DMS153 (cell line): ENCODE results near the gene TNRC18.

Source experiments
- DNase-seq: peaks from one replicate; lab custom pipeline; 2025; lab: John Stamatoyannopoulos, UW

Gene TNRC18

GRCh38 chr7:5428478-5429252 lies 5.0 kb upstream of the TNRC18 start:
- peak; percentile 68 for DNase-seq

DNA sequence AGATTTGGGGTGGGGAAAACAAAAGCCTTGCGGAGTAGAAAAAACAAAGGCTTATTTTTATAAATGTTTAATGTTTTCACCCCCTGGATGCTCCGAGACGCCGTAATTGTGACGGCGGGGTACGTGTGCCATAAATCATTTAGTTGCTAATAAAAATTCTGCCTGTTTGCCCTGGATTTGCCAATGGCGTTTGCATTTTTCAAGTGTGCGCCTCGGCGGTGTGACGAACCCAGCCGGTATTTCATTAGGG lies 2.5 kb upstream of the TNRC18 start:
- no peak for DNase-seq

DNA sequence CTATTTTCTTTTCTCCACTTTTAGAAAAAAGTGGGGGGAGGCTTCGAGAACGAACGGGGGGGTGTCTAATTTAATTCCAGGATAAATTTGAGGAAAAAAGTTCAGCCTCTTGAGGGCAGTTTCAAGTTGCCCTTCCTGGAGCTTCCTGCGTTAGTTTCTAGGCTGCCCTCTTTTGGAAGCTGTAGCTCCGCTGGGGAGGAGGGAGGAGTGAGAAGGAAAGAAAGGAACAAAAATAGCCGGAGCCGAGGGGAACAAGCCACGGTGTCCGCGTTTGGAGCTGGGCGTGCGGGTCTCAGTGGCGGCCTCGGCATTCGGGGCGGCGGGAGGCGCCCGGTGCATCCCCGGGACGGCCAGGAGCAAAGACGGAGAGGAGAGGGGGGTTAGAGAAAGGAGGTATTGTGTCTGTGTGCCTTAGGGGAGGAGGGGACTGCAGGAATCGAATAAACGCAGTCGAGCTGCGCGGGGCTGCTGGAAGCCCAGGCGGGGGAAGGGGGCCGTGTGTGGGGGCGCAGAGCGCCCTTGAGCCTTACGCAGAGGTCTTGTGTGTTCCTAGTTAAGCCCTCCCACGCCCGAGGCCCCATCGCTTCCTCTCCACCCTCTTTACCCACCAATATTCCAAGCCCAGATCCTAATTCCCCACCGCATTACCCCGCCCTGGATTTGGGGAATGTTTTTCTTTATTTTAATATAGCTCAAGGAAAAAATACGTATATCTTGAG lies 2.0 kb upstream of the TNRC18 start:
- peak; percentile 88 for DNase-seq

- DNase-seq = peak; percentile 39
Measured at GRCh38 chr7:5424749-5425506, 1.3 kb upstream of the TNRC18 start.

DNA sequence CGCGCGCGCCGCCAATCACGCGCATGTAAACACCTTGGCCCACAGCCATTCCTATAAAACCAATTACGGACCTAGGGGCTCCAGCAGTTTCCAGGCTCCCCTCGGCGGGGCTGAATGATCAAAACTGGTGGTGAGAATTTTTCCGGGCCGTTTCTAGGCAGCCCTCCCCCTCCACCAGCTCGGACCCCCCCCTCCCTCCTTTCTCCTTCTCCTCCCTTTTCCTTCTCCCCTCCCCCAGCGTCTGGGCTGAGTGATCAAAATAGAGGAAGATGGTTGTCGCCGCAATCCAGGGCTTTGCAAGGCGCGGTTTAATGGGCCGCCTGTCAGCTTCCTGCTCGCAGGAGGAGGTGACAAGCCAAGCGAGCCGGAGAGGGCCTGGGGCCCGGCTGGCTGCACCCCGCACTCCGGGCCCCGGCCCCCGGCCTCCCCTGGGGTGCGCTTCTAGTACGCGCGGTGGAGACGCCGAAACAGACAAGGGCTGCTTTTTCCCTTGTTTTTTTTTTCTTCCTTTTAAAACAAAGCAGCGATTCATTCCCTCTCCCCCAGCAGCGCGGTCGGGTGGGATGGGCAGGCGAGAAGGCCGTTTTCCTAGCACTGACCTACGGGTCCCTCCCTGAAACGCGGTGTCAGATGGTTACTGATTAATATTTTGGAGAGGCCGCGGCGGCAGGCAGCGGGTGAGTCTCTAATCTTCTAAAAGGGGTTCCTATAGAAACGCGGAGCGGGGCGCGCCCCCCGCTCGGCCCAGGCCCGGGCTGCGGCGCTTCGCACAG lies 528 bp upstream of the TNRC18 start:
- peak; percentile 97 for DNase-seq

DNA sequence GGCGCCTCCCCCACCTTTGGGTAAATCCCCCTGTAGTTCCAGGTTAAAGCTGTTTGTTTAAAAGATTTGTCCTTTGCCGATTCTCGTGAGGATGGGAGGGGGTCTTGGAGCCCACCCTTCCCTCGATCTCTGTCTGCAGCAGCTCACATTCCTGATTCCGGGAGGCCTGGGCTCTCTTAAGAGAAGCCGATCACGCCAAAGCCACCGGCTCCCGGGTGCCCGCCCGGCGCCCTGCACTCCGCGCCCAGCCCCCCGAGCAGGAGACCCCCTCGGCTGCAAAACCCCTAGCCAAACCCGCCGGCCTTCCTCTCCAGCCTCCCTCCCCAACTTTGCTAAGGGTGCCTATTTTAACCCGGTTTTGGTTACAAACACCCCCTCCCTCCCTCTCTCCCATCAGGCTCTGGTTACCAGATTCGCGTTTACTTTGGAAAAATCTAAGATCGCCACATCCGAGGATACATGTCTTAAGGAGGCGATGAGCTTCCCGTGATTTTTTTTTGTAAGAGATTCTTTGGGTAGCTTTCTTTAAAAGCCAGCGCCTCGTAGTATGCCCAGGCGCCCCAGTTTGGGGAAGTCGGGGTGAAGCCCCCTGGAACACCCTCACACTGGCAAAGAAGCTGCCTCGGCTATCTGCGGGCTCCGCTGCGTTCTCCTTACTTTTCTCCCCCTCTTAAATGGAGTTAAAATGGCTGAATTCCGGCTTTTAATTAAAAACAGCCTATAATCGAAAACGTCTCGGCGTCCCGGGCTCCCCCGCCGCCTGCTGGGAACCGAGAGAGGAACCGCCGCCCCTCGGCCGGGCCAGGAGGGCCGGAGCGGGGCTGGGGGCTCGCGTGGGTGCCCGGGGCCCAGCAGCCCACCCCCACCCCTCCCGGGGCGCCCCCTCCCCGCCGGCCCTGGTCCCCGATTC lies 983 bp downstream of the TNRC18 start:
- DNase-seq = no peak

DNA sequence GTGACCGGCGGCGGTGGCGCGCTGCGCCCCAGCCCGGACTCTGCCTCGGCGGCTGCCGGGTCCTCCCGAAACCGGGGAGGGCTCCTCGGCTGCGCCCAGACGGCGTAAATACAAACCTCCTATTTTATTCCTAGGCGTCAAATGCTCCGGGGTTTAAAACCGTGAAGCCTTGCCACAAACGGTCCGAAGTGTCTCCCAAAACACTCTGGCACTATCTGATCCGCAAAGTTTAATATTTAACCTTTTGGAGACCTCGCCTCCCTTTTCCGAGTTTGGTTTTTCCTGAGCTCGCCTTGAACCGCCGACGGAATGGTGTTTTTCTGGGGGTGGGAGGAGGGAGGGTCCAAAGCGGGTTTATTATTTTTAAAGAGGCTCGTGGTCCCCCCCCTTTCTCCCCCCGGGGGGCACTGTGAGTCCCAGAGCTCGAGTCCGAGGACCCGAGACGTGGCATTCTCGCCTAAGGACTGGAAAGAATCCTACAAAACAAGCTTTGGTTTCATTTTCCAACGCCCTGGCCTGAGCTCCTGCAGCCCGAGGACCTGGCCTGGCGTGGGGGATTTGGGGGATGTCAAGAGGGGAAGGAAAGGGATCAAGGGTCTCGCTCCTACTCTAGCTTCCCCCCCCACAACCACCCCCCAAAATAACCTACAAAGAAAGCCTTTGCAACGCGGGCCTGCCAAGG lies 1.8 kb downstream of the TNRC18 start:
- peak; percentile 16 for DNase-seq

DNA sequence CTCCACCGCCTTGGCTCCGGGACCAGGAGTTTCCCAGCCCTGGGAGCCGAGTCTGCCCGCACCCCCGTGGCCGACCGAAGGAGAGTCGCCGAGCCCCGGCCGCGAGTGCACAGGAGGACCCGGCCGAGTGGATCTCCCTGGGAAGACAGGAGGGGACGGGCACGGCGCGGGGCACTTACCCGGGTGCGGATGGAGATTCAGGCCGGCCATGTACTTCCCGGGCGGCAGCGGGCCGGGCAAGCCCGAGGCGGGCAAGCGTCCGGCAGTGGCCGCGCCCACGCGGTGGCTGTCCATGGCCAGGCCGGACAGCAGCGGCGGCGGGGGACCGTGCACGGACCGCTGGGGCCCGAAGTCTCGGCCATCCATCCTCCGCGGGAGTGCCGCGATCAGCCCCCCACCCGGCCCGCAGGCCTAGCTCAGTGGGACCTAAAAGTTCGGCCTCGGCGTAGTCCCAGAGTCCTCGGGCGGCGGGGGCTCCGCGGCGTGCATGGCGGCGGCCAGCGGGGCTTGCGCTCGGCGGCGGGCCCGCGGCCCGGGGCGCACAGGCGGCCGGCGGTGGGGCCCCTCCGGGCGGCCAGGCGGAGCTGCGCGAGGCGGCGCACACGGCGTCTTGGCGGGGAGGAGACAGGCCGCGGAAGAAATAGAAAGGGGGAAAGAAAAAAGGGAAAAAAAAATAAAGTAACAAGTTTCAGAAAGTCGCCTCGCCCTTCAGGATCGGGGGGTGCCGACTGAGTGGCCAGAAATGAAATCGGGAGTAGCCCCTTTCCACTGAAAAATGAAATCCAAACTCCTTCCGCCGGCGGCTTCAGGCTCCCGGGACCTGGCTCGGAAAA lies 2.5 kb downstream of the TNRC18 start:
- no peak for DNase-seq

GRCh38 chr7:5420067-5420880 lies 3.4 kb downstream of the TNRC18 start:
- DNase-seq = no peak

DNA sequence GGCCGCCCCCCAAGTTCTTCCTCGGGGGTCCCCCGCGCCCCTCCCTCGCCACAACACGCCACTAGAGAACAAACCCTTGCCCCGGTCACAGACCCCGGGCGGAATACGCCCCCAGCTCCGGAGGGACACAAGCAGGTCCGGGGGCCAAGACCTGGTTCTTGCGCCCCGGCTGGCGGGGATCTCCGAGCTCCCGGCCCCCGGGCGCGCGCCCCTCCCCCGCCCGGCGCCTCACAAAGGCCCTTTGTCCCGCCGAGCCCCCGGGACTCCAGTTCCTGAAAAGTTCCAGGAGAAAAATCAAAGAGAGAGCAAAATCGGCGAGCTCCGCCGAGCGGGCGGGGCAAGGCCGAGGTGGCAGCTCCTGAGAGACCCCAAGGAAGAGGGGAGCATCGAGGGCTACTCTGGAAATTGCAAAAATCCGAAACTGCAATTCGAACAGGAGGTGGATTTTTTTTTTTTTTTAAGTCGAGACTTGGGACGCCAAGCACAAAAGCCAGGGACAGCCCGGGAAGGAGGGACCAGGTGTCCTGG lies 4.0 kb downstream of the TNRC18 start:
- DNase-seq = no peak

- DNase-seq = no peak
Measured at GRCh38 chr7:5418285-5418582, 5.4 kb downstream of the TNRC18 start.

- no peak for DNase-seq
Measured at GRCh38 chr7:5417106-5418071, 6.2 kb downstream of the TNRC18 start.

- DNase-seq = no peak
Measured at GRCh38 chr7:5414916-5415315, 8.7 kb downstream of the TNRC18 start.

GRCh38 chr7:5413449-5413786 lies 10.2 kb downstream of the TNRC18 start:
- DNase-seq = no peak

- DNase-seq = no peak
Measured at GRCh38 chr7:5408777-5409176, 14.9 kb downstream of the TNRC18 start.

- no peak for DNase-seq
Measured at GRCh38 chr7:5406957-5407945, 16.4 kb downstream of the TNRC18 start.

DNA sequence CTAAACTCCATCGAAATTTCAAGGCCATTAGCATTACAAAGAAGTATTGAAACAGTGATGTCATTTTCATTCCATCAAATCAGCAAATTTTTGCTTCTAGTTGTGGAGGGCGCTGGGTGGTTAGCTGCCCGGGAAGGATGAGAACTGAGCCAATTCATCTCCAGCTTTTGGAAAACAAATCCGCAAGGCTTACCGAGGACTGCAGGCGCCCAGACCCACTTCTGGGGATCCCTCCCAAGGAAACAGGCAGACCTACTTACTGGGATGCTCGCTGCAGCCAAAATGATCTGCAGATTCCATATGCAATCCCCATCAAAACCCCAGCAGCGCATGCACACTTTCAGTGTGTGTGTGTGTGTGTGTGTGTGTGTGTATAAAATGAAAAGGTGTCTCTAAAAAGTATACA lies 19.2 kb downstream of the TNRC18 start:
- no peak for DNase-seq
